Fibroblast of peridontal ligament (primary cell): Measurements from ENCODE around the gene TNFRSF14.

Experiments
- DNase-seq: peaks from one replicate; pipeline ENCODE4 v3.0.0-alpha.2; 2010; ENCODE audit errors: extremely low read depth

The TNFRSF14 gene

DNA sequence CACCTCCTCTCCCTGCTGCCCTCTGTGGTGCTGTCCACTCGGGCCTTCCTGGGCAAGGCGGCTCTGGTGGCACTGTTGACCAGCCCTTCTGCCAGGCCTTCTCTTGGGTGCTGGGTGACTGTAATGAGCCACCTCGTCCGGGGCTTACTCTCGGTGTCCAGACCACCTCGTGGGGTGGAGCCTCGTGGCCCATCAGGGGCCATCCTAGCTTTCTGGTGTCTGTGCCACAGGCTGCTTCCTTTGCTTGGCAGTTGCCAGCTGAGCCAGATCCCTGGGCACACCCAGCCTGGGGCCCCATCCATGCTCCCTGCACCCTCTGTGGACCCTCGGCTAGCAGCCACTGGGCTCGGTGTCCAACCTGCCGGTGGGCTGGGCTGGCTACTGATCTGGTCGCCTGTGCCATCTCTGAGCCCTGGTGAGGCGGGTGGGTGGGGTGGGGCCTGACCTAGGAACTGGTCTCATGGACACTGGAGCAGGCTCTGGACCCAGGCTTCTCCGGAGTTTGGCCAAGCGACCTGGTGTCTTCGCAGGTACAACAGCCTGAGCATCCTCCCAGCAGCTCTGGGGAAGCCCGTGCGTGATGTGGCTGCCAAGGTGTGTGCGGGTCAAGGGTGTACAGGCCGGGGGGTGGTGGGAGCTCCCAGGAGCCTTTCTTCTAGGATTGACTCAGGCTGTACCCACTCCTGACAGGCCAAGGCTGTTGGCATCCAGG is 31.8 kb downstream of the TNFRSF14 start:
- no peak for DNase-seq

DNA sequence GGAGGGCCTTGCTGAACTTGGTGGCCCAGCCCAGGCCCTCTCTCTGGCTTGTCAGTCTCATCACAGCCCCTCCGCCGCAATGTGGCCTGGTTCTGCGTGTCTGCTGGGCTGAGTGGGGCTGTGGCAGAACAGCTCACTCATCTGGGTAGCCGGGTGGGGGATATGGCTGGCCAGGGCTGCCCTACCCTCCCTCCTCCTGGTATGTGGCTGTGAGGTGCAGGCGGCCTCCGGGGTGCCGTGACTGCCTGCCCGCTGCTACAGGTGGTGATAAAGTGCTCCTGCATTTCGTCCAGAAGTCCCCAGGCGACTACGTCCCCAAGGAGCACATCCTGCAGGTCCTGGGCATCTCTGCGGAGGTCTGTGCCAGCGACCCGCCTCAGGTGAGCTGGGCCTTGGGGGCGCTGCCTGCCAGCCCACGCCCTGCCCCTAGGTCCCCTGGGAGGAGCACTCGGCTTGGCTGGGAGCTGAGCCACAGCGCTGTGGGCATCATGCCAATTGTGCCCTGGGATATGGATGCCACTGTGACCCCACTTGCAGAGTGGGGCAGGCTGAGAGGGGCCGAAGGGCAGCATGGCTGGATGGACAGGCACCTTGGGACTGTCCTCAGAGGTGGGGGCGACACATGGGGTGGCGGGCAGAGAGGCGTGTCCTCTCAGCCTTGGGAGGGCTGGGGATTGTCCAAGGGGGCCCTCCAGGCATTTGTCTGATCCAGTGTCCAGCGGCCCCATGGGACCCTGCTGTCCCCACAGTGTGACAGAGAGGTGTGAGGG is 32.7 kb downstream of the TNFRSF14 start:
- DNase-seq = no peak

DNA sequence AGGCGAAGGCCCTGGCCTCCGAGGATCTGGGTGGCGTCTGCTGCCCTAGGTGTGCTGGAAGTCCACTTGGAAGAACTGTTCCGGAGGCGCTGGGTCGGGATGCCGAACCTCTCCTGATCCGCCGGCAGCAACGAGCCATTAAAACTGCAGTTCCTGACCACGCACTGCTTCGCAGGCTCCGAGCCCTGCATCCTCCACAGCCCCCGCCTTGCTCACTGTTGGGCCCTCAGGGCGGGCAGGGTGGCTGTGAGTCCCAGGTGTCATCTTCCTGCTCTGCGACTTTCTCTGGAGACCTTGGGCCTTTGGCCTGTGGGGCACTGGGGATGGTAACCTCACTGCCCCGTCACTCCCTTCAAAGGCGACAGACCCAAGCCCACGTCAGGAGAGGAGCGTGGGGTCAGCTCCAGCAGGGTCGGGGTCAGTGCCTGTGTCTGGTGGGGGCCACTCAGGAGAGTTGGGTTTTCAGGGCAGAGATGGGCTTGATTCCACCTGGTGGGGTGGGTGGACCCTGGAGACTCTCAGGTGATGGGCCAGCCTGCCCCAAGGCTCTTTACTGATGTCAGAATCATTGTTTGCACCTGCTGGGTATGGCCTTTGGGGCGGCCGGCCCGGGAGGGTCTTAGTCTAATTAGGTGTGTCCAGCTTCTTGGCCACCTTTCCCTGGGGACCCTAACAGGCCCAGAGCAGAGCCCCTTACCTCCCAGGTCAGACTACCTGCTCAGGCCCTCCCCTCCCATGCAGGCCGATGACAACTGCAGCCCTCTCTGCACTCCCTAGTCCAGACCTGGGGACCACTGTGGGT is 33.5 kb downstream of the TNFRSF14 start:
- DNase-seq = no peak

DNA sequence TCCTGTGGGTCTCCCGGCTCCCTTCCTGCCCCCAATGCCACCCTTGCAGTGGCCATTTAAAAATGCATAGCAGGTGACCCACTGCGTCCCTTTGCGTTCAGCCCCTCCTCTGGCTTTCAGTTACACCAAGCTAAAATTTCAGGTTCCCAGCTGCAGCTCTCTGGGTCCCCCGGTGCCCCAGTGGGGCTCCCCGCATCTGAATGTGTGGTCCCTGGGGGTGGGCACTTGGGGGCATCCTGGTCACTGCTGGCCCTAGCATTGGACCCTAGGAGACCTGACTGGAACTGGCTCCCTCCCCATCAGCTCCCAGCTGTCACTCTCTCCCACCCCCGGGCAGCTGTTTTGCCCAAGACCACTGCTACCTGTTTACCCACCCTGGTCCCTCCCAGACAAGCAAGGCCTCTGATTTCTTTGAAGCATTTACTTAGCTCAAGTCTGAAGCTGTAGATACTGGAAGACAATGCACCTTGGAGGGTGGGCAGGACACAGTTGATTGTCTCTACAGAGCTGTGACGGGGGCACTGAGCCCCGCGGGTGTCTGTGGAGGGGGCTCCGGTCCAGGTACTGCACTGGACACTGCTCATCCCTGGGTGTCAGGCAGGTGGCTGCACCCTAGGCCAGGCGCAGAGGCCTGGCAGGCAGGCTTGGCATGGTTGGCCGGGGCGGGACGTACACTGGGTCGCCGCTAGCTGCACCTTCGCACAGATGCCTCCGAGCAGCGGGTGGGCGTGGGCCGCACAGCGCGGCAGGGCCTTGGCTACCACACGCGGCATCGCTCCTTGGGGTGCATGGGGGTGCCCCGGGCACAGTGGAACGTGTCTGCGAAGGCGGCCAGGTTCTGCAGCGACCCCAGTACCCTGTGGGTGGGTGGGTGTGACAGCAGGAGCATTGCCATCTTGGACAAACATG is 34.3 kb downstream of the TNFRSF14 start:
- DNase-seq = no peak

DNA sequence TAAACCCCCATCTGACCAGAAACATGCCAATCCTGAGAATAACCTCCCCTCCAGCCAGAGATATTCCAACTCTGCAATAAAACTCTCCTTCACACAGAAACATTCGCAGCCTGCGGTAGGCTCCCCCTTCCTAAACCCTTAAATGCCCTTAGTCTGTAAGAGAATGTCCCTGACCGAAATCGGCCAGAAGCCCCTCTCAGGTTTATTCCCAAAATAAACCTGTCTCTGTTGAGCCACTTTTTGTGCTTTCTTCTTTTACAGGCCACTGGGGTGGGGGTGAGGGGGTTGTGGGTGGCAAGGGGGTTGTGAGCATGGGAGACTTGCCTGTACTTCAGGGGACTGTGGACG is 35.0 kb downstream of the TNFRSF14 start:
- no peak for DNase-seq

DNA sequence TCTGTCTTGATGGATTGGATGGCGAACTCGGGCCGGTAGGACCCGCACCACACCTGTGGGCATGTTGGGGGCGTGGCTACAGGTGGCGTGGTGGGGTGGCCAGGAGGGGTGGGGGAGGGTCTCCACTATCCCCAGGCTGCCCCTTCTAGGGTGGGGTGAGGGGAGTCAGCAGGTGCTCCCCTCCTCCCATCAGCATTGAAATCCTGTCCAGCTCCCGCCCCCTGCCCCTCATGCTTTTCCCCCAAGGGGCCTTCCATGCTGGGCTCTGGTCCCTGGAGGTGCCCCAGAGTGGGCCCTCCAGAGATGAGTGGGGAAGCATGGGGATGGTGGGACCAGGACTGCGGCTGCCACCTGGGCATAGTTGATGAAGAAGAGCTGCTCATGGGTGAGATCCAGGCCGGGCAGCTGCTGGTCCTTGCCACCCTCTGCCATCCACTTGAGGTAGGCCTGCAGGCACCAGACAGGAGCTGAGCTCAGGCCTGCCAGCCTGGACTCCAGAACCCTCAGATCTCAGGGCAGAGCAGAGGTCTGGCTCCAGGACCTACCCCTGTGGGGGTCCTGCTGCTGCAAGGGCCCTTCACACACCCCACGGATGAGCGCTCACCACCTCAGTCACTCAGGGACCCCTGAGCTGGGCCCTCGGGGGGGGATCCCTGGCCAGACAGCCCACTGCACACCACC is 35.5 kb downstream of the TNFRSF14 start:
- DNase-seq = no peak

DNA sequence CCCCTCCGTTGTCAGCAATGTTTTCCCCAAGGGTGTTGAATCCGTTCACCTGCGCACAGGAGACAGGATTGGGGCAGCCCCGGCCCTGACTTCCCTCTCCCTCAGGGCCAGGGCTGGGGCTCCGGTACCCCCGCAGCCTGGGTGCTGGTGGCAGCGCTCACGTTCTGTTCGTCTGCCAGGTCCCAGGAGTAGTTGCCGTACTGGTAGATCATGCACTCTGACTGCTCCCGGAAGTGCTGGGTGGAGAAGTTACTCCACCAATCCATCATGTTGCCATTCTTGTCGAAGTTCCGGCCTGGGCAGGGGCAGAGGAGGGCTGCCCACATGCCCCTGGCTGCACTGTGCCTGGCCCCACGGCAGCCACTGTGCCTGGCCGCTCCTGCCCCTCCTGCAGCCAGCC is 36.5 kb downstream of the TNFRSF14 start:
- DNase-seq = no peak

DNA sequence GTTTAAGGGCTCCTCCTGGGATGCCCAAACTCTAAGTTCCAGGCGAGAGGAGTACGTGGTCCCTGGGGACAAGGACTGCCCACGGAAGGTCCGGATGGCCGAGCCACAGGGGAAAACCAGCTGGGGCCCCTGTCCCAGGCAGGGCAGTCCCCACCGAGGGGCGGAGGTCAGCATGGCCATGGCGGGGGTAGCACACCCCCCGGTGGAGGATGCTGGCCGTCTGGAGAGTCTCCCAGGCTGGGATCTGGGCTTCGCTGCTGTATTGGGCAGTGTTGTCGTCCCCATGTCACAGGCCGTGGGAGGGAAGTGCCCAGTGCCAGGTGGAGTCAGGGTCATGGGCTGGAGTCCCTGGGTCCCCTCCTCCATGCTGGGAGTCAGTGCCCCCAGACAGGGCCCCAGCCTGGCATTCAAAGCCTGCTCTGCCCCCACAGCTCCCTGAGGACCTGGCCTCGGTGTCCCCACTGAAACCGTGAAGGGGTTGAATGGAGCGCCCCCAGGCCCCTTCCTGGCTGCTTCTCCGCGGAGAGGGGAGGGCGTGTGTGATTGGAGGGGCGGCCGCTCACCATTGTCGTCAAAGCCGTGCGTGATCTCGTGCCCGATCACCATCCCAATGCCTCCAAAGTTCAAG is 37.2 kb downstream of the TNFRSF14 start:
- no peak for DNase-seq

DNA sequence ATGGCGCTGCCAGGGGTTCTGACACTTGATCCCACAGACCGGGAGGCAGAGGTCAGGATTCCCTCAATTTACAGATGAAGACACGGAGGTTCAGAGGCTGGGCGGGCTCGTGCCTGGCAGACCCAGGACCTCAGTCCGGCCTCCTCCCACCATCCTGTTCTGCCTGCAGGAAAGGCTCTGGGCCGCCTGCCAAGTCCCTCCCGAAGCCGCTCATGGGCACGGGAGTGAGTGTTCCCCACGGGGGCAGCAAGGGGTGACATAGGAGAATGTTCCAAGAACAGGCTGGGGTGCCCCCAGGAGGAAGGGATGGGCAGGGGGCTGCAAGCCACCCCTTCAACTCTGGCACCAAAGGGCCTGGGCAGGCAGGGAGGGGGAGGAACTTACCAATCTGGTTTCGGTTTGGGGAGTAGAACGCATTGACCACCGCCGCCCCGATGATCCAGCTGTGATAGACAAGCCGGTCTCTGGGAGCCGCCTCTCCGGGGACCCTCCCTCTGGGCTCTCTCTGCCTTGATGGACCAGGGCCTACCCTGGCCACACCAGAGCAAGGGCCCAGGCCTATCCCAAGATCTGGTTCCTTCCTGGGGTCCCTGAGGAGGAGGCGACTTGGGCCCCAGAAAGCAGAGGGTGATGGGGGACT is 38.0 kb downstream of the TNFRSF14 start:
- DNase-seq = peak; percentile 12

DNA sequence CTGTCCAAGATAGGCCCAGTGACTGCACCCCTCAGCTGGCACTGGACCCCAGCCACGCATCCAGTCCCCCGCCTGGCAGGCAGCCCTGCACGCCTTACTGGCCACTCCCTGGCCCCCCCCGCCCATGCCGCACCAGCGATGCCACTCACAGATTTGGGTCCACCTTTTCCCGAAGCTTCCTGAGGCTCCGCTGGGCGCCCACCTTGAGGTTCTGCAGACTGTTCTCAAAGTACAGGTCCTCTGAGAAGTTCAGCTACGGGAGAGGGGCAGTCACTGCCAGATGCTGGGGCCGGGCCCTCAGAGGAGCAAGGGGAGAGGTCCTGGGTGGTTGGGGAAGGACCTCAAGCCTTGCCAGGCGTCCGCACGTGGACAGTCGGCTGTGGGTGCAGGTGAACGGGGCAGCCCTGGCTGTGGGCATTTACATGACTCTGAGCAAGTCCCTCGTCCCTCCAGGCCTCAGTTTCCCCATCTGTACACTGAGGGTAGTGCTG is 38.5 kb downstream of the TNFRSF14 start:
- DNase-seq = no peak

DNA sequence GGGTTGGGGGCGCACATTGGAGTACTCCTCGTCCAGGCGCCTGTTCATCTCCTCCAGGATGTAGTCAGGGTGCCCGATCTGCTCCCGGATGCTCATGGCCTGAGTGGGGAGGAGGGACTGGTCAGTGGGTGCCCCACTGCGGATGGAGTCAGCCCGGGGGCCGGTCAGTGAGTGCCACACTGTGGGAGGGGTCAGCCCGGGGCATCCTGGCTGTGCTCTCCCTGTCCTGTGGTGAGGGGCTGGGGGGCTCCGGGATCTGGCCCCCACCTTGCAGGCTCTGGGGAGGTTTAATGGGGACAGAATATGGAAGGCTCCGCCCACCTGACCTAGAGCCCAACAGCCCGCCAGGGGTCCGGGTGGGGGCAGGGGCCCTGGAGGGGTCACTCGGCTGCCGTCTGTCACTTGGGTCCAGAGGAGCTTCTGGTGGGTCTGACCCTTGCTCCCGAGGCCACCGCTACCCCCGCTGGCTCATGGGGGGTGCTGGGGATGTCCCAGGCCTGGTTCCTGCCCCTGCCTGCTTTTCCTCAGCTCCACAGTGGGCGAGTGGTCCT is 39.2 kb downstream of the TNFRSF14 start:
- no peak for DNase-seq

DNA sequence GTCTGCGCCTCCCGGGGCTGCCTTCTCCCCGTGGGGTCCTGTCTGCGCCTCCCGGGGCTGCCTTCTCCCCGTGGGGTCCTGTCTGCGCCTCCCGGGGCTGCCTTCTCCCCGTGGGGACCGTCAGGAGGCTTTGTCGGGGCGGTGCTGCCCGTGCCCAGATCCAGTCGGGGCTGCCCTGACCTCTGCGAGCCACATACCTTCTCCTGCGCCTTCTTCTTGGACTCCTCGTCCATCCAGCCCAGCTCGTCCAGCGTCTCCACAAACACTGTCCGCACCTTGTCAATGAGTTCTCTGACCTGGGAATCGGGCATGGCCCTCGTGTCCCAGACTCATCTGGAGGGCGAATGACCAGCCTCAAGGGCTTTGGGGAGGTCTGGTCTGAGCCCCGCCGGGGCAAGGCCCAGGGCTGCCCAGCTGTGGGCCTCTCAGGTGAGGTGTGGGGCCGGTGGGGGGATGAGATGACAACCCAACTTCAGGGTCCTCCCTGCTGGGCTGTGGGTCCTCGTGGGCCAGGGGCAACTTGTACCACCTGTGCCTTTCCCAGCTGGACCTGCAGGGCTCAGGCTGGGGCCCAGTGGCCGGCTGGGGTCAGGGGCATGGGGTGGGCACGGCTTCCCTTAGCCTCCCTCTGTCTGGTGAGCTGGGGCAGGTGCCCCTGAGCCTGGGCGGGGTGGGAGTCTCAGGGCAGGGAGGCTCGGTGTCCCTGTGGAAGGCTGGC is 39.8 kb downstream of the TNFRSF14 start:
- no peak for DNase-seq

DNA sequence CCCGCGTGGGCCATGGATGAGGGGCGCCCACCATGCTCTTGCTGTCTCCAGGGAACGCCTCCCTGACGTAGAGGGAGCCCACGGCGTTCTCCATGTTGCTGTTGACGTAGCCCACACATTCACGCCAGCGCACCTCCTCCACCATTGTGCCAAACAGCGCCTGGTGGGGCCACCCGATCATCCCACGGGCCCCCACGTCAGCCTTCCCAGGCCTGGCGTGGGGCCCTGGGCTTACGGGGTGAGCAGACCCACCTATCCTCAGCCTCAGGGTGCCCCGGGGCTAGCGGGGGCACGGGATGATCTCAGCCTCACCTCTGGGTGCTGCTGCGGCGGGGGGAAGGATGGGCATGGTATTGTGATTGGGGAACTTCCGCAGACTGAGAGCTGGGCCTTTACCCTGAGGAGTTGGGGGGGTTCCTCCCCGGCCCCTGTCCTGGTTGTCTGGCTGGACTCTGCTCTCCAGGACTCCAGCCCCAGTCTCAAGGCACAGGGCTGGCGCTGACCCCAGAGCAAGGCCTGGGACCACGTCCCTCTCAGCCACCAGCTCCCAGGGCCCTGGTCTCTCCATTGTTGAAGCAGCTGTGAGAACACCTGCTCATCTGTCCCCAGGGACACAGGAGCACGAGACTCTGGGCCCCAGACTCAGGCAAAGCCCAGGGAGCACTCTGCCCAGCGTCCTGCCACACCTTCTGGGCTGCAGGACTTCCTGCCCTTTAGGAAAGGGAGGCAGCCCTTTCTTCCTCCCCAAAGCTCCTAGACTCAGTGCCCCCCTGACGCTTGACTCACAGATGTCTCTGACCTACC is 40.6 kb downstream of the TNFRSF14 start:
- DNase-seq = no peak

DNA sequence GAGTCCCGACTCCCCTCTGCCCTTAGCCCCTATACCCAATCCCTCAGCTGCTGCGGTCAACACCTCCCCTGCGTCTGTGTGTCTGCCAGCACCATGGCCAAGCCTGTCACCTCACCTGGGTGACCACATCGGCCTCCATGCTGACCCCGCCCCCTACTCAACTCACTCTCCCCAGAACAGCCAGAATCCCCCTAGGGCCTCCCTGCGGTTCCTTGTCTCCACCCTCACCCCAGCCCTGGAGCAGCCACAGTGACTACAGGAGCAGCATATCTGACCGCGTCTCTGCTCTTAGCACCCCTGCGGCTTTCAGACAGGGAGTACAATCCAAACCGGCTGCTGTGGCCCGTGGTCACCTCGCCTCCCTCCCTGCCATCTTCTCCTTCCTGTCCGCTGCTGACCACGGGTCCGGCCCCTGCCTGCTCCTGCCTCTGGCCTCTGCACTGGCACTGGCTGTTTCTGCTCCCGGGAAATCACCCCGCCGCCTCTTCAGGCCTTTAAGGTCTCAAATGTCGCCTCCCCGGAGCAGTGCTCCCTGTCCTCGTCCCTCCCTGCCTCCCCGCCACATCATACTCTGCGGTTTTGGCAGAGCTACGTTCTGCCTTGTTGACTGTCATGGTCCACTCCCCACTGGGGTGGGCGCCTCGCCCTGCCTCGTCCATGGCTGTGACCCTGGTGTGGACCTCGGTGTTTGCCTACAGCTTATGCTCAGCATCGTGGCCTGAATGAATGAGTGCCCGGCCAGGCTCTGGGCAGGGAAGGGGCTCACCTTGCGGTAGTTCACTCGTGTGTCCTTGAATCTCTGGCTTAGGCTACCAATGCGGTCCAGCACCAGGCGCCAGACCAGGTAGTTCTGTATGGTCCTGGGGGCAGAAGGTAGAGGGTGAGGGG is 41.5 kb downstream of the TNFRSF14 start:
- DNase-seq = no peak

DNA sequence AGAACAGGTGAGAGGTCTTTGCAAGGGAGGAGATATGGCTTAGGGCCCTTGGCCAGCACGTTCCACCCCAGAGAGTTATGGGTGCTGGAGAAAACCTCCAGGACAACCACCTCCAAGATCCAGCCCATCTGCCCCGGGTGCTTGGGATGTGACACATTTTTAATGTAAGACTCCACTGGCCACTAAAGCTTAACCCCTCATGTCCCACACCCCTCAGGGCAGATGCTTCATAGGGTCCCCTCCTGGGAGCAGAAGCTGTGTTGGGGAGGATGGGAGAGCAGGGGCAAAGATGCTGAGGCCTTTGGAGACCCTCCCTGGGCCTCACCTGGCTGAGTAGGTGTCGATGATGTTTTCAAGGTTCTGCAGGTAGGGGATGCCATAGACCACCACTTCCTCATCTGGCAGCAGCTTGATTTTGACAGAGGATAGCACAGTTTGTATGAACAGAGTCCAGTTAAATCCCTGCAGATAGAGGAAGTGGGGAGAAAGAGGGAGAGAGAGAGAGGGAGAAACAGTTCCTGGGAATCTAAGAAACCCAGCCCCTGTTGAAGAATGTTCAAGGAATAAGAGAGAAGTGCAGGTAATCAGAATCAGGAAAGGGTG is 42.3 kb downstream of the TNFRSF14 start:
- no peak for DNase-seq

DNA sequence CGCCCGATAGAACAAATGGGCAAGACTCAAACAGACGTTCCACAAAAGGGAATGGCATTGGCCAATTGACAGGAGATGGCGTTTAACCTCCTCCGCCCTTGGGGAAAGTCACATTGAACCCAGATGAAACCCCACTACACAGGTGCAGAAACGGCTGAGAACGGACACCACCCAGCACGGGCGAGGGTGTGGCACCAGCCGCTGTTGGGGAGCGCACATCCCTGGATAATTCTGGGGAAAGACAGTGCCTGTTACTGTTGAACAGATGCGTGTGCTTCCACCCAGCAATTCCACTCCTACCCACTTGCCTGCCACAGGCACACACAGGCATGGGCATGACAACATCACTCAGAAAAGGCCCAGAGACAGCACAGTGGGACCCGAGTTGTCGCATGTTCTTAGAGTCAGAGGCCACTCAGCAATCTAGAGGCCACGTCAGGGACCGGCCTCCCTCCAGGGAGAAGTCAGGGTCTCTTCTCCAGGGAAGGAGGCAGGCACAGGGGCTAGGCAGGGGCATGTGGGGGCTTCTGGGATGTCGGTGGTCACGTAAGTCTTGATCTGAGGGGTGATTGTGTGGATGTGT is 45.6 kb downstream of the TNFRSF14 start:
- DNase-seq = no peak
